Neural crest cell (in vitro differentiated cells): ENCODE results near the gene PRKCA. TPM values are rescaled to one million over a fixed set of nuclear protein-coding genes. Genes with fewer than 3 reads are reported as not detected.

Experiments
- DNase-seq: peaks from one replicate; pipeline ENCODE4 v3.0.0; 2021; ENCODE audit warnings: low read depth, mixed read lengths, low spot score
- H3K27ac Mint-ChIP-seq: one replicate; pipeline ENCODE4 v1.8.0; 2021; ENCODE audit warnings: mild to moderate bottlenecking, mixed read lengths; ENCODE audit not compliant: unreplicated experiment
- H3K27me3 Mint-ChIP-seq: 2 replicates; pipeline ENCODE4 v1.8.0; 2021; ENCODE audit warnings: low read depth, mild to moderate bottlenecking, mixed read lengths
- H3K36me3 Mint-ChIP-seq: 2 replicates; pipeline ENCODE4 v1.8.0; 2021; ENCODE audit warnings: low read depth, mild to moderate bottlenecking, mixed read lengths
- H3K4me1 Mint-ChIP-seq: 2 replicates; pipeline ENCODE4 v1.8.0; 2021; ENCODE audit warnings: mixed read lengths
- H3K4me3 Mint-ChIP-seq: one replicate; pipeline ENCODE4 v1.8.0; 2021; ENCODE audit warnings: mild to moderate bottlenecking, mixed read lengths
- H3K9me3 Mint-ChIP-seq: 2 replicates; pipeline ENCODE4 v1.8.0; 2021; ENCODE audit warnings: mixed read lengths
- total RNA-seq: library from RNA; stranded (reverse); gene quantifications from 2 replicates; pipeline ENCODE4 v1.2.1, GENCODE V29; 2021
- TF ChIP-seq, protein P1 (sequence below): fragments of 200-600 bp; sonication (generic); conservative IDR thresholded peaks from 2 replicates; pipeline ENCODE4 v1.5.0; 2021; ENCODE audit warnings: antibody characterized with exemption, mild to moderate bottlenecking

Gene PRKCA
- total RNA-seq, 1 donor from 2014 or later, result 22.7 TPM

DNA sequence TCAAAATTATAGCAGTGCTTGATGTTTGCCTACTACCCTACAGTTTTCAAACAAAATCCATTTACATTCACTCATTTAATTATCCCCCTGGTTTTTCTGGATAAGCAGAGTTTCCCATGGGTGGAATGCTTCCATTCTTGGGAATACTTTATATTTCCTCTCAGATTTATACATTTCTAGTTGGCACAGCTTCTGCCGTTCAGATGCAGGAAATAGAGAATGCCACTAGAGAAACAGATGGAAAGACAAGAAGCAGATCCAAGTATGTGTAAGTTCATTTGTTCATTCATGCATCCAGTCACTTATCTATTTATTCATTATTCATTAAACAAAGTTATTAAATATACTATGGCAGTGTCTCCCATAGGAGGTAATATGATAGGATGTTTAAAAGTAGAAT, 467.5 kb downstream of the PRKCA start:
- no peaks in the 10 kb centered on the region for H3K27me3 Mint-ChIP-seq
- no peak for DNase-seq
- H3K4me3 Mint-ChIP-seq, result no peak overlapping the region
- no peaks in the 10 kb centered on the region for H3K4me1 Mint-ChIP-seq
- TF ChIP-seq, protein P1, sequence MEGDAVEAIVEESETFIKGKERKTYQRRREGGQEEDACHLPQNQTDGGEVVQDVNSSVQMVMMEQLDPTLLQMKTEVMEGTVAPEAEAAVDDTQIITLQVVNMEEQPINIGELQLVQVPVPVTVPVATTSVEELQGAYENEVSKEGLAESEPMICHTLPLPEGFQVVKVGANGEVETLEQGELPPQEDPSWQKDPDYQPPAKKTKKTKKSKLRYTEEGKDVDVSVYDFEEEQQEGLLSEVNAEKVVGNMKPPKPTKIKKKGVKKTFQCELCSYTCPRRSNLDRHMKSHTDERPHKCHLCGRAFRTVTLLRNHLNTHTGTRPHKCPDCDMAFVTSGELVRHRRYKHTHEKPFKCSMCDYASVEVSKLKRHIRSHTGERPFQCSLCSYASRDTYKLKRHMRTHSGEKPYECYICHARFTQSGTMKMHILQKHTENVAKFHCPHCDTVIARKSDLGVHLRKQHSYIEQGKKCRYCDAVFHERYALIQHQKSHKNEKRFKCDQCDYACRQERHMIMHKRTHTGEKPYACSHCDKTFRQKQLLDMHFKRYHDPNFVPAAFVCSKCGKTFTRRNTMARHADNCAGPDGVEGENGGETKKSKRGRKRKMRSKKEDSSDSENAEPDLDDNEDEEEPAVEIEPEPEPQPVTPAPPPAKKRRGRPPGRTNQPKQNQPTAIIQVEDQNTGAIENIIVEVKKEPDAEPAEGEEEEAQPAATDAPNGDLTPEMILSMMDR, result no peak
- no peak overlapping the region for H3K27ac Mint-ChIP-seq
- no peaks in the 10 kb centered on the region for H3K36me3 Mint-ChIP-seq
- no peaks in the 10 kb centered on the region for H3K9me3 Mint-ChIP-seq

DNA sequence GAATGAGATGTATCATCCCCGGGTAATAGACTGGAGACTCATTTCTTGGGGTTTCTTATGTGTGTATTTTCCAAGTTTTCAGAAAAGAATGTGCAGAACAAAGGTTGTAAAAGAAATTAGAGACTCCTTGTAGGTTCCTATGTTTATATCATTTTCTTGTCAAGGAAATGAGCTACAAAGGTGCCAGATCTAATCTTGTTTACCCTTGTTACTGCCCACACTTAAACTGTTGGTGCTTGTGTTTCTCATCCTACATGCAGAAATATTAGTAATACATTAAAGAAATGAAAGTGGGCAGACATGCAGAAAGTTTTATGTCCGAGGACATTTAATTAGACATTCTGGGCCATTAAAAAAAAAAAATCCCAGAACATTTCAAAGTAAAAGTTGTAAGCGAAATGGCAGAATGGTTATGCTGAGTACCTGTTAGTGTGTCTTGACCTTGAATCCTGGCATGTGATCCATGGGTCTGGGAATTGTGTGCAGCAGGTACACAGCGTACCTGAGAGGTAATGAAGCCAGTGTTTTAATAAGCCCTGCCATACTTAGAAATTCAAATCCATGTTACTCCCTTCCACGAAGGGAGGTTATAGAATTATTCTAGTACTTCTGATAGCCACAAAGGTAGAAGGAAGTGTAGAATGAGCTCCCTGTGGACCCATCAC, 469.9 kb downstream of the PRKCA start:
- no peak overlapping the region for H3K27ac Mint-ChIP-seq
- no peak for DNase-seq
- no peaks in the 10 kb centered on the region for H3K27me3 Mint-ChIP-seq
- H3K4me1 Mint-ChIP-seq, result peaks cover 12% of the 10 kb centered on the region
- H3K9me3 Mint-ChIP-seq, result no peaks in the 10 kb centered on the region
- H3K4me3 Mint-ChIP-seq, result no peak overlapping the region
- TF ChIP-seq, protein P1, result no peak
- H3K36me3 Mint-ChIP-seq, result no peaks in the 10 kb centered on the region

DNA sequence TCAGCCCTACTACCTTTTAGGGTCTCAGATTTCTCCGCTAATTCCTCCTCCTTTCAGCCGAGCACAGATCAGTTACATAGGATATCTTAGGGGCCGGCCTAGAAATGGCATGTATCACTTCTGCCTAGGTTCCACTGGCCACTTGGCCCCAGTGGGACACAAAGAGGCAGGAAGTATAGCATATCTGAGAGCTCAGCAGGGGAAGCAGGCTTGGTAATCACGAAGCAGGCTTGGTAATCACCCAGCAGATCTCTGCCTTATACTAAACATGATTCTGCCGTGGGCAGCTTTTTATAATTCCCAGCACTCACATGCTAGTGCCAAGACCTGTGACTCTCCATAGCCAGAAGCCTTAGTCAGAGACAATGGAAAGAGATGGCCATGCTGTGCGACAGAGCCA, 472.9 kb downstream of the PRKCA start:
- Mint-ChIP-seq H3K4me3 (no peak overlapping the region), H3K27ac (no peak overlapping the region), H3K9me3 (no peaks in the 10 kb centered on the region), H3K36me3 (no peaks in the 10 kb centered on the region), H3K4me1 (peaks cover 28% of the 10 kb centered on the region), H3K27me3 (no peaks in the 10 kb centered on the region)
- TF ChIP-seq, protein P1, result no peak
- DNase-seq, result no peak

DNA sequence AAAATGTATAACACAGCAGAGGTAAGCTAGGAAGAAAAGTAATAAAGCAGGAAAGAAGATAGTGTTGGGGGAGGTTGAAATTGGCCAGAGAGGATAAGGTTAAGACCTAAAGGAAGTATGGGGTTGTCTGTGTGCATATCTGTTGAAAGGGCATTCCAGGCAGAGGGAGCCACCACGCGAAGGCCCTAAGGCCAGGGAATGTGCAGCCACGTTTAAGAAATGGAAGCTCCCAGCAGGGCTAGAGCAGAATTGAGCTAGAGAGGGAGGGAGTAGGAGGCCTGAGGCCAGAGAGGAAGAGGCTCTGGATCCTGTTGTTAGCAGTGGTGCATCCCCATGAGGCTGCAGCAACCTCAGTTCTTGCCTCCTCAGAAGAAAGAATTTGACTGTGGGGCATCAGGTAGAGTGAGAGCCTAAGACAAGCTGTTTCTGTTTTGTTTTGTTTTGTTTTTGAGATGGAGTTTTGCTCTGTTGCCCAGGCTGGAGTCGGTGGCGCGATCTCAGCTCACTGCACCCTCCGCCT, 473.5 kb downstream of the PRKCA start:
- H3K36me3 Mint-ChIP-seq, result no peaks in the 10 kb centered on the region
- H3K27ac Mint-ChIP-seq, result peak overlapping the region; percentile 13
- DNase-seq, result no peak
- no peak overlapping the region for H3K4me3 Mint-ChIP-seq
- H3K27me3 Mint-ChIP-seq, result no peaks in the 10 kb centered on the region
- TF ChIP-seq, protein P1, result no peak
- H3K4me1 Mint-ChIP-seq, result peaks cover 28% of the 10 kb centered on the region
- H3K9me3 Mint-ChIP-seq, result no peaks in the 10 kb centered on the region

DNA sequence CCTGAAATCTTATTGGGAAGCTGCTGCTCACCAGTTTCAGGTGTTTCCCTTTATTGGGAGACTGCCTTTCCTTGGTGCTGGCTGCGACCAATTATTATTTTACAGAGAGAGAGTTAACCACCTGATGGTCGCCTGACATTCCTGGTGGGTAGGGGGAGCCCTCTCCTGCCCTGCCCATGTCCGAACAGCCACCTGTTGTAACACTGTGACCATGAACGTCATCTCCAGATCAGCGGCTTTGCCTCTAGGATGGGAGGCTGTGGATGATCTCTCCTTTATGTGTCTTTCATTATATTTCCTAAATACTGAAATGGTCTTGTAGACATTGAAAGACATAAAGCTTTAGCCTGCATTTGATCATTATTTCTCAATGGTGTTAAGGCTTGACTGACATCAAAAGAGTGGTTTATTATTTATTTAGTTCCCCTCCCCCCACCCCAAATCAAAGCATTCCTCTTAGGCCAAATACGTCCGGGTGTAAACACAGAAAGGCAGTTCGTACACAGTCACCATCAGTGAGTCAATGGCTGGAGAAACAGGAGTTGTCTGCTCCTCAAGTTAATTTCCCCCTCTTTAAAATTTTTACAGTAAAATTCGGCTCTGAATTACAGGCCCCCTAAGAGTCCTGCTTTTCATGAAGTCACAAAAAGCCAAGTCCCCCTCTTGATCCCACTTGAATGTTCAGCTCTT, 474.7 kb downstream of the PRKCA start:
- no peaks in the 10 kb centered on the region for H3K36me3 Mint-ChIP-seq
- no peak overlapping the region for H3K4me3 Mint-ChIP-seq
- H3K27ac Mint-ChIP-seq, result no peak overlapping the region
- H3K9me3 Mint-ChIP-seq, result no peaks in the 10 kb centered on the region
- DNase-seq, result no peak
- TF ChIP-seq, protein P1, result no peak
- no peaks in the 10 kb centered on the region for H3K27me3 Mint-ChIP-seq
- peaks cover 28% of the 10 kb centered on the region for H3K4me1 Mint-ChIP-seq
